SU-DHL-6 (cell line): ENCODE data around the gene ZNF276.

Source experiments
- H2AFZ ChIP-seq: fragments of 200-600 bp; sonication (generic); 2 replicates; pipeline ENCODE4 v1.6.1; 2014; ENCODE audit warnings: low read depth, mild to moderate bottlenecking, moderate library complexity, mixed read lengths, antibody characterized with exemption, low read length; ENCODE audit not compliant: severe bottlenecking
- H3F3A ChIP-seq: fragments of 200-600 bp; shearing (Covaris generic); 2 replicates; pipeline ENCODE4 v1.6.0; 2016; ENCODE audit warnings: antibody characterized with exemption, mild to moderate bottlenecking; ENCODE audit not compliant: insufficient read depth
- H3K27ac ChIP-seq: fragments of 200-600 bp; sonication (generic); 2 replicates; pipeline ENCODE4 v1.5.1; 2016; ENCODE audit warnings: low read depth, mild to moderate bottlenecking, low read length, moderate library complexity, mixed read lengths
- H3K27me3 ChIP-seq: fragments of 200-600 bp; sonication (generic), shearing (Covaris generic); 2 replicates; pipeline ENCODE4 v1.6.0; 2014; ENCODE audit warnings: mild to moderate bottlenecking, low read length
- H3K36me3 ChIP-seq: fragments of 200-600 bp; sonication (generic); 2 replicates; pipeline ENCODE4 v1.6.1; 2014; ENCODE audit warnings: mild to moderate bottlenecking, low read length, mixed read lengths
- H3K4me2 ChIP-seq: fragments of 300-600, 200-600 bp; shearing (Covaris generic), sonication (generic); 2 replicates; pipeline ENCODE4 v1.6.0; 2014; ENCODE audit warnings: low read length, low read depth, mild to moderate bottlenecking; ENCODE audit not compliant: poor library complexity, severe bottlenecking
- H3K4me3 ChIP-seq: fragments of 200-600 bp; sonication (generic); 2 replicates; pipeline ENCODE4 v1.5.1; 2014; ENCODE audit warnings: antibody characterized with exemption, low read length, mild to moderate bottlenecking, mixed read lengths; ENCODE audit not compliant: insufficient read depth, poor library complexity, severe bottlenecking
- H3K79me2 ChIP-seq: fragments of 200-600 bp; sonication (generic); 2 replicates; pipeline ENCODE4 v1.6.1; 2014; ENCODE audit warnings: mild to moderate bottlenecking, low read length, moderate library complexity; ENCODE audit not compliant: insufficient read depth
- H3K9ac ChIP-seq: fragments of 200-600 bp; sonication (generic); 2 replicates; pipeline ENCODE4 v1.7.0; 2014; ENCODE audit warnings: mild to moderate bottlenecking, low read length
- H3K9me2 ChIP-seq: fragments of 200-600 bp; sonication (generic); replicated peaks from 2 replicates; pipeline ENCODE4 v1.6.1; 2014; ENCODE audit warnings: low read length; ENCODE audit not compliant: insufficient read depth
- H3K9me3 ChIP-seq: fragments of 200-600 bp; sonication (generic); 2 replicates; pipeline ENCODE4 v1.6.1; 2014; ENCODE audit warnings: low read length, mixed read lengths; ENCODE audit not compliant: insufficient read depth
- H4K20me1 ChIP-seq: fragments of 200-600 bp; sonication (generic); 2 replicates; pipeline ENCODE4 v1.6.1; 2014; ENCODE audit warnings: low read depth, mild to moderate bottlenecking, antibody characterized with exemption, low read length, moderate library complexity, mixed read lengths
- EZH2phosphoT487 ChIP-seq: fragments of 200-600 bp; sonication (generic), shearing (Covaris generic); conservative IDR thresholded peaks from 2 replicates; pipeline ENCODE4 v1.6.1; 2018; ENCODE audit warnings: mild to moderate bottlenecking, antibody characterized with exemption, low read length, moderate library complexity, mixed read lengths
- TF ChIP-seq, protein P1 (sequence below): fragments of 200-600 bp; sonication (generic); IDR thresholded peaks from one replicate; pipeline ENCODE4 v1.5.1; 2017; ENCODE audit warnings: antibody characterized with exemption, mild to moderate bottlenecking, low read length, moderate library complexity; ENCODE audit not compliant: insufficient read depth, poor library complexity, severe bottlenecking

Gene ZNF276

DNA sequence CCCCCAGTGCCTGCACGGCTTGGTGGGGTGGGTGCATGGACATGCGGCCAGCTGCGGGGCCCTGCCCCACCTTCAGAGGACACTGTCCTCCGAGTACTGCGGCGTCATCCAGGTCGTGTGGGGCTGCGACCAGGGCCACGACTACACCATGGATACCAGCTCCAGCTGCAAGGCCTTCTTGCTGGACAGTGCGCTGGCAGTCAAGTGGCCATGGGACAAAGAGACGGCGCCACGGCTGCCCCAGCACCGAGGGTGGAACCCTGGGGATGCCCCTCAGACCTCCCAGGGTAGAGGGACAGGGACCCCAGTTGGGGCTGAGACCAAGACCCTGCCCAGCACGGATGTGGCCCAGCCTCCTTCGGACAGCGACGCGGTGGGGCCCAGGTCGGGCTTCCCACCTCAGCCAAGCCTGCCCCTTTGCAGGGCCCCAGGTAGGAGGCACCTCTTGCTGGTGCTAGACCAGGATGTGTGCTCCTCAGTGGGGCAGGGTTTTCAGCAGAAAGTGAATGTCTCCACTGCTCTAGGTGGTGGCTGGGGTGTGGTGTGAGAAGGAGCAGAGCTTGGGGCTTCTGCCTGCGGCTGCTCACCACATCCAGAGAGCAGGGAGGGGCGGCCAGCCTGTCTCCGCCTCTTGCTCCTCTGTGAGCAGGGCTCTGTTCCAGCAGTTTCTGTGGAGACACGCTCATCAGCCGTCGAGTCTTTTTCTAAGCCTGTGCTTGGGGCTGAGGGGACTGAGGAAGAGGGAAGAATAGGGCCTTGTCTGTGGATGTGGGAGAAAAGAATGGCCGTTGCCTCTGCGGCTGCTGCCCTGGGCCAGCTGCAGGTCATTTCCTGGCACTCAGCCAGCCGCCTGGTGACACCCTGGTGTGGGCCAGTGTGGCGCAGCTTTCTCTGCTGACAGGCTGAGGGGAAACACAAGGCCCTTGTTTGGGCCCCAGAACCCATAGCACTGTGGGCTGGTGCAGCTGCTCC is 2.2 kb downstream of the ZNF276 start:
- H3K79me2 ChIP-seq = no peaks in the 10 kb centered on the region
- peaks cover 5% of the 10 kb centered on the region for H3F3A ChIP-seq
- H3K9me3 ChIP-seq = no peaks in the 10 kb centered on the region
- no peak overlapping the region for H3K4me2 ChIP-seq
- no peak overlapping the region for H3K4me3 ChIP-seq
- no peaks in the 10 kb centered on the region for H3K36me3 ChIP-seq
- TF ChIP-seq EZH2phosphoT487 = no peak
- TF ChIP-seq, protein P1, sequence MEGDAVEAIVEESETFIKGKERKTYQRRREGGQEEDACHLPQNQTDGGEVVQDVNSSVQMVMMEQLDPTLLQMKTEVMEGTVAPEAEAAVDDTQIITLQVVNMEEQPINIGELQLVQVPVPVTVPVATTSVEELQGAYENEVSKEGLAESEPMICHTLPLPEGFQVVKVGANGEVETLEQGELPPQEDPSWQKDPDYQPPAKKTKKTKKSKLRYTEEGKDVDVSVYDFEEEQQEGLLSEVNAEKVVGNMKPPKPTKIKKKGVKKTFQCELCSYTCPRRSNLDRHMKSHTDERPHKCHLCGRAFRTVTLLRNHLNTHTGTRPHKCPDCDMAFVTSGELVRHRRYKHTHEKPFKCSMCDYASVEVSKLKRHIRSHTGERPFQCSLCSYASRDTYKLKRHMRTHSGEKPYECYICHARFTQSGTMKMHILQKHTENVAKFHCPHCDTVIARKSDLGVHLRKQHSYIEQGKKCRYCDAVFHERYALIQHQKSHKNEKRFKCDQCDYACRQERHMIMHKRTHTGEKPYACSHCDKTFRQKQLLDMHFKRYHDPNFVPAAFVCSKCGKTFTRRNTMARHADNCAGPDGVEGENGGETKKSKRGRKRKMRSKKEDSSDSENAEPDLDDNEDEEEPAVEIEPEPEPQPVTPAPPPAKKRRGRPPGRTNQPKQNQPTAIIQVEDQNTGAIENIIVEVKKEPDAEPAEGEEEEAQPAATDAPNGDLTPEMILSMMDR = no peak
- no peak overlapping the region for H3K9ac ChIP-seq
- no peak overlapping the region for H3K27ac ChIP-seq
- no peaks in the 10 kb centered on the region for H3K9me2 ChIP-seq
- no peaks in the 10 kb centered on the region for H3K27me3 ChIP-seq
- H4K20me1 ChIP-seq = peaks cover 7% of the 10 kb centered on the region; the same call in 1 of the 2 replicates
- H2AFZ ChIP-seq = no peak overlapping the region

DNA sequence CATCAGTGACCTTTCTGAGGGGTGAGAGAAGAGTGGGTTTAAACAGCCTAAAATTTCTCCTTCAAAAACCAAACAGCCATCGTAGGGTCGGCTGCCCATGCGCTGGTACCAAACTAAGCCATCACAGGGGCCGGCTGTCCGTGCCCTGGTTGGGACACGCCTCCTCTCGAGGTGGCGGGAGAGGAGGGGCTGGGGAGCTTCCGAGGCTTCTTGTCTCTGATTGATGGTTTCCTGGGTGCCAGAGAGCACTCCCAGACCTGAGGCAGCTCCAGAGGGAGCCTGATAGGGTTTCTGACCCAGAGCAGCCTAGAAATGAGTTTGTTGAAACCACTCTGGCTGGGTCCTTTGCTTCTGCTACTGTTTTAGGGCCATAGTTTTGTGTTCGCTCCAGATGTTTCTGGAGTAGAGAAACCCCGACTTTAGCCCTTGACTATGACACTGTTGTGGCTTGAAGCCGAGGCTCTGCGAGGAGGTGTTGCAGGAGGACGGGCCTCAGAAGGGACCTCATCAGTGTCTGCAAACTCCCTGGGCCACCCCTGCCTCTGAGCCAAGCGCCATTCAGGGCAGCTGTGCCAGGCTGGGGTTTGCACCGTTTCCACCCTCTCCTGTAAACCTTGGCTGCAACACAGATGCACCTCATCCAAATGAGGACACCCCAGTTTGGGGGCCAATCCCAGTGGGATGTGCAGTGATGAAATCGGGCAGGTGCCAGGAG is 6.2 kb downstream of the ZNF276 start:
- H3K9ac ChIP-seq = no peak overlapping the region
- no peaks in the 10 kb centered on the region for H3K36me3 ChIP-seq
- TF ChIP-seq, protein P1 = no peak
- no peak for TF ChIP-seq EZH2phosphoT487
- H4K20me1 ChIP-seq = peaks cover 3% of the 10 kb centered on the region; the same call in 1 of the 2 replicates
- no peaks in the 10 kb centered on the region for H3K9me3 ChIP-seq
- H3K27me3 ChIP-seq = no peaks in the 10 kb centered on the region
- peaks cover 7% of the 10 kb centered on the region; the same call in 1 of the 2 replicates for H3F3A ChIP-seq
- H3K27ac ChIP-seq = no peak overlapping the region
- no peaks in the 10 kb centered on the region for H3K79me2 ChIP-seq
- no peaks in the 10 kb centered on the region for H3K9me2 ChIP-seq
- no peak overlapping the region for H3K4me2 ChIP-seq
- H3K4me3 ChIP-seq = no peak overlapping the region
- no peak overlapping the region for H2AFZ ChIP-seq

DNA sequence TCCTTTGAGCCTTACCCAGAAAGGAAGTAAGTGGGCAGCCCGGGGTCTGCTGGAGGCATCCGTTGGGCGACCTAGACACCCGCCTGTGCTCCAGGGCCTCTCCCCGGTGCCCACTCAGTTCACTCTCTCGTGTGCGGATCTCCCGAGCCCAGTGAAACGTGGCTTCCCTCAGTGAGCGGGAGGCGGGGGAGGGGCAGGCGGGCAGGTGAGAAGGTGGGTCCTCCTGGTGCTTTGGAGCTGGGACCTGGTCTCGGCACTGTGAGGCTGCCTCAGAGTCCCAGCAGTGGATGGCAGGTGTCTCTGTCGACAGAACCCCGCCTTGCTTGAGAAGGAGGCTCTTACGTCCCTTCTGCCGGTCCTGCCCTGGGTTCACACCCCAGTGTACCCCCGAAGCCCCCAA is 8.0 kb downstream of the ZNF276 start:
- no peaks in the 10 kb centered on the region for H3K9me2 ChIP-seq
- H3K36me3 ChIP-seq = no peaks in the 10 kb centered on the region
- H3K9ac ChIP-seq = no peak overlapping the region
- no peak overlapping the region for H3K27ac ChIP-seq
- no peaks in the 10 kb centered on the region for H3K9me3 ChIP-seq
- H3K79me2 ChIP-seq = no peaks in the 10 kb centered on the region
- no peak overlapping the region for H2AFZ ChIP-seq
- H4K20me1 ChIP-seq = no peaks in the 10 kb centered on the region
- no peak overlapping the region for H3K4me2 ChIP-seq
- peaks cover 7% of the 10 kb centered on the region; the same call in 1 of the 2 replicates for H3F3A ChIP-seq
- H3K27me3 ChIP-seq = no peaks in the 10 kb centered on the region
- TF ChIP-seq, protein P1 = no peak
- no peak for TF ChIP-seq EZH2phosphoT487
- no peak overlapping the region for H3K4me3 ChIP-seq
